C4-2B (cell line): Measurements from ENCODE around the gene COL4A2.

ENCODE experiments used
- CTCF ChIP-seq: fragments of 450-650 bp; conservative IDR thresholded peaks from 2 replicates; pipeline ENCODE4 v1.5.1; 2017; ENCODE audit warnings: mild to moderate bottlenecking
- ZFX ChIP-seq: fragments of 450-650 bp; IDR thresholded peaks from 2 replicates; pipeline ENCODE4 v1.6.1; 2017

GRCh38 chr13:110413016-110413675 lies 106.1 kb downstream of the COL4A2 start:
- TF ChIP-seq CTCF (no peak), ZFX (no peak)
